ENCODE results near the gene HOXD3.

GRCh38 chr2:176138526-176138922 is 18.6 kb upstream of the HOXD3 start:
- TF ChIP-seq CTCF (IDR thresholded peaks at IDR 0.05; ENCODE audit: borderline replicate concordance, extremely low read depth, low read length, poor library complexity, severe bottlenecking) (no peak), EZH2 (IDR thresholded peaks at IDR 0.05; ENCODE audit: borderline replicate concordance, low read depth, low read length, severe bottlenecking) (no peak)
